Measurements from ENCODE around the gene HRC.
A peak's percentile ranks its signal among the peaks of the same experiment; 100 is the strongest.

The HRC gene

DNA sequence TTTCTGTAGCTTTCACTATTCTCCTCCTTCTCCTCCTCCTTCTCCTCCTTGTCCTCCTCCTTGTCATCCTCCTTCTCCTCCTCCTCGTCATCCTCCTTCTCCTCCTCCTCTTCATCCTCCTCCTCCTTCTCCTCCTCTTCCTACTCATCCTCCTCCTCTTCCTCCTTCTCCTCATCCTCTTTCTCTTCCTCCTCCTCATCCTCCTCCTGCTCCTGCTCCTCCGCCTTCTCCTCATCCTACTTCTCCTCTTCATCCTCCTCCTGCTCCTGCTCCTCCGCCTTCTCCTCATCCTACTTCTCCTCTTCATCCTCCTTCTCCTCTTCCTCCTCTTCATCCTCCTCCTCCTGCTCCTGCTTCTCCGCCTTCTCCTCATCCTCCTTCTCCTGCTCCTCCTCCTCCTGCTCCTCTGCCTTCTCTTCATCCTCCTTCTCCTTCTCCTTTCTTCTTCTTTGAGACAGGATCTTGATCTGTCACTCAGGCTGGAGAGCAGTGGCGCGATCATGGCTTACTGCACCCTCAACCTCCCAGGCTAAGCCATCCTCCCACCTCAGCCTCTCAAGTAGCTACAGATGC lies 38.7 kb upstream of the HRC start:
- H3K4ac ChIP-seq (ENCODE audit: low read depth, low read length) = no peak overlapping the region
- no peak overlapping the region for H2BK15ac ChIP-seq (replicated peaks; ENCODE audit: low read depth)
- H4K5ac ChIP-seq (ENCODE audit: low read length) = no peak overlapping the region
- no peak overlapping the region for H2BK120ac ChIP-seq (ENCODE audit: low read depth, low read length)
- no peak overlapping the region for H3K4me2 ChIP-seq (ENCODE audit: low read length)
- H3K27ac ChIP-seq (ENCODE audit: low read depth, low read length) = no peak overlapping the region
- H2BK5ac ChIP-seq (ENCODE audit: low read length) = no peak overlapping the region
- H3K79me2 ChIP-seq (ENCODE audit: control insufficient read depth, insufficient read depth, low read length) = no peaks in the 10 kb centered on the region
- no peak for DNase-seq
- H3K4me1 ChIP-seq (ENCODE audit: control insufficient read depth, low read depth, low read length) = no peaks in the 10 kb centered on the region
- no peaks in the 10 kb centered on the region for H3K79me1 ChIP-seq (ENCODE audit: low read length)
- H3K9ac ChIP-seq (ENCODE audit: low read length) = no peak overlapping the region
- no peak overlapping the region for H4K8ac ChIP-seq (ENCODE audit: low read depth, low read length)
- H3K56ac ChIP-seq (ENCODE audit: low read length) = no peak overlapping the region
- H3K36me3 ChIP-seq (ENCODE audit: control insufficient read depth, insufficient read depth, low read length) = no peaks in the 10 kb centered on the region
- WGBS (ENCODE audit: extremely low coverage, insufficient coverage, low lambda C conversion rate) = 100% methylated on average over 2 of the region's 6 CpGs
- H3K27me3 ChIP-seq (ENCODE audit: insufficient read depth, low read length, poor library complexity) = no peaks in the 10 kb centered on the region
- H2AK5ac ChIP-seq (ENCODE audit: low read length) = no peak overlapping the region
- H3K18ac ChIP-seq (ENCODE audit: low read length) = no peak overlapping the region
- H3K4me3 ChIP-seq (ENCODE audit: low read length) = no peak overlapping the region
- H3K23ac ChIP-seq (ENCODE audit: low read length) = no peak overlapping the region

DNA sequence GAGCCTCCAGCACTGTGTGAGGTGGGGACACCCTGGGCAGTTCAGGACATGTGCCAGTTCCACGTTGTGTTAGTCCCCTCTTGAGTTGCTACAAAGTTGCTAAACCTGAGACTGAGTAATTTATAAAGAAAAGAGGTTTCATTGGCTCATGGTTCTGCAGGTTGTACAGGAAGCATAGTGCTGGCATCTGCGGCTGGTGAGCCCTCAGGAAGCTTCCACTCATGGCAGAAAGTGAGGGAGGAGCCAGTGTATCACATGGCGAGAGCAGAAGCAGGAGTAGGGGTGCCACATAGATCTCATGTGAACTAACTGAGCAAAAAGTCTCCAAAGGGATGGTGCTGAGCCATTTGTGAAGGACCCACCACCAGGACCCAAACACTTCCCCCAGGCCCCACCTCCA lies 35.6 kb upstream of the HRC start:
- Histone ChIP-seq H3K27ac (ENCODE audit: low read depth, low read length) (no peak overlapping the region), H3K4me2 (ENCODE audit: low read length) (no peak overlapping the region), H2AK5ac (ENCODE audit: low read length) (no peak overlapping the region), H3K4me3 (ENCODE audit: low read length) (no peak overlapping the region), H2BK120ac (ENCODE audit: low read depth, low read length) (no peak overlapping the region), H3K36me3 (ENCODE audit: control insufficient read depth, insufficient read depth, low read length) (no peaks in the 10 kb centered on the region), H3K4me1 (ENCODE audit: control insufficient read depth, low read depth, low read length) (no peaks in the 10 kb centered on the region), H3K23ac (ENCODE audit: low read length) (no peak overlapping the region), H3K4ac (ENCODE audit: low read depth, low read length) (no peak overlapping the region), H3K79me1 (ENCODE audit: low read length) (no peaks in the 10 kb centered on the region), H2BK5ac (ENCODE audit: low read length) (no peak overlapping the region), H4K8ac (ENCODE audit: low read depth, low read length) (no peak overlapping the region), H3K56ac (ENCODE audit: low read length) (no peak overlapping the region), H2BK15ac (replicated peaks; ENCODE audit: low read depth) (no peak overlapping the region), H3K18ac (ENCODE audit: low read length) (no peak overlapping the region), H3K27me3 (ENCODE audit: insufficient read depth, low read length, poor library complexity) (no peaks in the 10 kb centered on the region), H3K79me2 (ENCODE audit: control insufficient read depth, insufficient read depth, low read length) (no peaks in the 10 kb centered on the region), H4K5ac (ENCODE audit: low read length) (no peak overlapping the region), H3K9ac (ENCODE audit: low read length) (no peak overlapping the region)
- no CpG with 5 or more reads among the region's 3 CpGs for WGBS (ENCODE audit: extremely low coverage, insufficient coverage, low lambda C conversion rate)
- DNase-seq = no peak

- no peak overlapping the region for H3K4me3 ChIP-seq (ENCODE audit: low read length)
- no peak overlapping the region for H3K27ac ChIP-seq (ENCODE audit: low read depth, low read length)
- H3K36me3 ChIP-seq (ENCODE audit: control insufficient read depth, insufficient read depth, low read length) = no peaks in the 10 kb centered on the region
- no peak overlapping the region for H2BK120ac ChIP-seq (ENCODE audit: low read depth, low read length)
- no peaks in the 10 kb centered on the region for H3K27me3 ChIP-seq (ENCODE audit: insufficient read depth, low read length, poor library complexity)
- no peak overlapping the region for H3K4me2 ChIP-seq (ENCODE audit: low read length)
- no peak overlapping the region for H2AK5ac ChIP-seq (ENCODE audit: low read length)
- no peaks in the 10 kb centered on the region for H3K4me1 ChIP-seq (ENCODE audit: control insufficient read depth, low read depth, low read length)
- no peak overlapping the region for H2BK15ac ChIP-seq (replicated peaks; ENCODE audit: low read depth)
- no peak for DNase-seq
- no peak overlapping the region for H3K23ac ChIP-seq (ENCODE audit: low read length)
- no peaks in the 10 kb centered on the region for H3K79me1 ChIP-seq (ENCODE audit: low read length)
- no peak overlapping the region for H3K18ac ChIP-seq (ENCODE audit: low read length)
- H2BK5ac ChIP-seq (ENCODE audit: low read length) = no peak overlapping the region
- H4K8ac ChIP-seq (ENCODE audit: low read depth, low read length) = no peak overlapping the region
- no CpG with 5 or more reads among the region's 5 CpGs for WGBS (ENCODE audit: extremely low coverage, insufficient coverage, low lambda C conversion rate)
- no peak overlapping the region for H3K56ac ChIP-seq (ENCODE audit: low read length)
- no peak overlapping the region for H3K9ac ChIP-seq (ENCODE audit: low read length)
- H3K4ac ChIP-seq (ENCODE audit: low read depth, low read length) = no peak overlapping the region
- H3K79me2 ChIP-seq (ENCODE audit: control insufficient read depth, insufficient read depth, low read length) = no peaks in the 10 kb centered on the region
- H4K5ac ChIP-seq (ENCODE audit: low read length) = no peak overlapping the region
Measured at GRCh38 chr19:49189259-49189658, 34.1 kb upstream of the HRC start.

GRCh38 chr19:49188626-49189200 lies 33.5 kb upstream of the HRC start:
- no peak for DNase-seq
- Histone ChIP-seq H2AK5ac (ENCODE audit: low read length) (no peak overlapping the region), H3K79me2 (ENCODE audit: control insufficient read depth, insufficient read depth, low read length) (no peaks in the 10 kb centered on the region), H2BK120ac (ENCODE audit: low read depth, low read length) (no peak overlapping the region), H4K8ac (ENCODE audit: low read depth, low read length) (no peak overlapping the region), H3K4me2 (ENCODE audit: low read length) (no peak overlapping the region), H3K9ac (ENCODE audit: low read length) (no peak overlapping the region), H3K79me1 (ENCODE audit: low read length) (no peaks in the 10 kb centered on the region), H3K27ac (ENCODE audit: low read depth, low read length) (no peak overlapping the region), H2BK15ac (replicated peaks; ENCODE audit: low read depth) (no peak overlapping the region), H3K36me3 (ENCODE audit: control insufficient read depth, insufficient read depth, low read length) (no peaks in the 10 kb centered on the region), H3K4me1 (ENCODE audit: control insufficient read depth, low read depth, low read length) (no peaks in the 10 kb centered on the region), H3K4me3 (ENCODE audit: low read length) (no peak overlapping the region), H3K23ac (ENCODE audit: low read length) (no peak overlapping the region), H3K27me3 (ENCODE audit: insufficient read depth, low read length, poor library complexity) (no peaks in the 10 kb centered on the region), H4K5ac (ENCODE audit: low read length) (no peak overlapping the region), H3K4ac (ENCODE audit: low read depth, low read length) (no peak overlapping the region), H2BK5ac (ENCODE audit: low read length) (no peak overlapping the region), H3K18ac (ENCODE audit: low read length) (no peak overlapping the region), H3K56ac (ENCODE audit: low read length) (peak overlapping the region; percentile 15)
- no CpG with 5 or more reads among the region's 21 CpGs for WGBS (ENCODE audit: extremely low coverage, insufficient coverage, low lambda C conversion rate)

- Histone ChIP-seq H3K4me2 (ENCODE audit: low read length) (no peak overlapping the region), H3K56ac (ENCODE audit: low read length) (no peak overlapping the region), H3K4me3 (ENCODE audit: low read length) (no peak overlapping the region), H2BK120ac (ENCODE audit: low read depth, low read length) (no peak overlapping the region), H2BK5ac (ENCODE audit: low read length) (no peak overlapping the region), H4K8ac (ENCODE audit: low read depth, low read length) (no peak overlapping the region), H3K4ac (ENCODE audit: low read depth, low read length) (no peak overlapping the region), H3K9ac (ENCODE audit: low read length) (no peak overlapping the region), H3K79me1 (ENCODE audit: low read length) (no peaks in the 10 kb centered on the region), H3K36me3 (ENCODE audit: control insufficient read depth, insufficient read depth, low read length) (no peaks in the 10 kb centered on the region), H3K4me1 (ENCODE audit: control insufficient read depth, low read depth, low read length) (no peaks in the 10 kb centered on the region), H3K18ac (ENCODE audit: low read length) (no peak overlapping the region), H2BK15ac (replicated peaks; ENCODE audit: low read depth) (no peak overlapping the region), H3K27ac (ENCODE audit: low read depth, low read length) (no peak overlapping the region), H3K79me2 (ENCODE audit: control insufficient read depth, insufficient read depth, low read length) (no peaks in the 10 kb centered on the region), H4K5ac (ENCODE audit: low read length) (no peak overlapping the region), H2AK5ac (ENCODE audit: low read length) (no peak overlapping the region), H3K23ac (ENCODE audit: low read length) (no peak overlapping the region), H3K27me3 (ENCODE audit: insufficient read depth, low read length, poor library complexity) (no peaks in the 10 kb centered on the region)
- no peak for DNase-seq
- WGBS (ENCODE audit: extremely low coverage, insufficient coverage, low lambda C conversion rate) = no CpG with 5 or more reads among the region's 5 CpGs
Measured at GRCh38 chr19:49186108-49186507, 30.9 kb upstream of the HRC start.

DNA sequence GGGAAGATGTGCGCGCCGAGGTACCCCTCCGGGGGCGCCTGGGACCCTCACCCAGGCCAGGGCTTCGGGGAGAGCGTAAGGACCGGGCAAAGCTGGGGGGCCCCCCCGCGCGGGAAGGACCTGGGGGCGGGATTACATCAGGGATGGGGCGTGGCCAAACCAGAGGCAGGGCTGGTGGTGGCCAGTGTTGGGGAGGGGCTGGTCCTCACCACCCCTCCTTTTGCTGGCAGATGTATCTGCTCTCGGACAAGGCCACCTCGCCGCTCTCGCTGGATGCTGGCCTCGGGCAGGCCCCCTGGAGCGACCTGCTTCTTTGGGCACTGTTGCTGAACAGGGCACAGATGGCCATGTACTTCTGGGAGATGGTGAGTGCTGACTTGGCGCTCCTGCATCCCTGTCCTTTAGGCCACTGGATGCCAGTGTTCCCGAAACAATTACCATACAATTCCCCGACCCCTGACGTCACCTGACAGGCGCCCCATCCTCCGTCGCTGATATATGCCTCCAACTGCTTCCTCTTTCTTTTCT lies 27.7 kb upstream of the HRC start:
- no CpG with 5 or more reads among the region's 26 CpGs for WGBS (ENCODE audit: extremely low coverage, insufficient coverage, low lambda C conversion rate)
- no peak overlapping the region for H2BK5ac ChIP-seq (ENCODE audit: low read length)
- no peak overlapping the region for H3K4ac ChIP-seq (ENCODE audit: low read depth, low read length)
- no peak overlapping the region for H3K9ac ChIP-seq (ENCODE audit: low read length)
- no peak overlapping the region for H2BK15ac ChIP-seq (replicated peaks; ENCODE audit: low read depth)
- H3K36me3 ChIP-seq (ENCODE audit: control insufficient read depth, insufficient read depth, low read length) = no peaks in the 10 kb centered on the region
- no peaks in the 10 kb centered on the region for H3K79me1 ChIP-seq (ENCODE audit: low read length)
- H3K27me3 ChIP-seq (ENCODE audit: insufficient read depth, low read length, poor library complexity) = no peaks in the 10 kb centered on the region
- H3K27ac ChIP-seq (ENCODE audit: low read depth, low read length) = no peak overlapping the region
- no peak overlapping the region for H3K4me3 ChIP-seq (ENCODE audit: low read length)
- no peak overlapping the region for H3K23ac ChIP-seq (ENCODE audit: low read length)
- H3K56ac ChIP-seq (ENCODE audit: low read length) = no peak overlapping the region
- H4K5ac ChIP-seq (ENCODE audit: low read length) = no peak overlapping the region
- H2BK120ac ChIP-seq (ENCODE audit: low read depth, low read length) = no peak overlapping the region
- no peak overlapping the region for H4K8ac ChIP-seq (ENCODE audit: low read depth, low read length)
- no peak overlapping the region for H2AK5ac ChIP-seq (ENCODE audit: low read length)
- no peaks in the 10 kb centered on the region for H3K4me1 ChIP-seq (ENCODE audit: control insufficient read depth, low read depth, low read length)
- no peak overlapping the region for H3K4me2 ChIP-seq (ENCODE audit: low read length)
- no peaks in the 10 kb centered on the region for H3K79me2 ChIP-seq (ENCODE audit: control insufficient read depth, insufficient read depth, low read length)
- H3K18ac ChIP-seq (ENCODE audit: low read length) = no peak overlapping the region
- no peak for DNase-seq

All from mesendoderm (in vitro differentiated cells).